H9 (cell line): Measurements from ENCODE around the gene ZNF451. TPM values are rescaled to one million over a fixed set of nuclear protein-coding genes. Genes with fewer than 3 reads are reported as not detected.

Experiments used
- DNase-seq: peaks from one replicate; pipeline ENCODE4 v3.0.0-alpha.2; 2017
- H2AFZ ChIP-seq: one replicate; pipeline ENCODE4 v1.6.1; 2013; ENCODE audit warnings: mild to moderate bottlenecking, low read length, control low read depth, moderate library complexity
- H2AK5ac ChIP-seq: 2 replicates; pipeline ENCODE4 v1.6.1; 2013; ENCODE audit warnings: low read length, control low read depth, mixed read lengths; ENCODE audit not compliant: insufficient read length
- H2BK120ac ChIP-seq: one replicate; pipeline ENCODE4 v1.6.1; 2013; ENCODE audit warnings: low read depth, mild to moderate bottlenecking, low read length, control low read depth, inconsistent platforms; ENCODE audit not compliant: poor library complexity, severe bottlenecking
- H2BK12ac ChIP-seq: 2 replicates; pipeline ENCODE4 v1.6.1; 2013; ENCODE audit warnings: low read length, control low read depth, mixed read lengths, low read depth; ENCODE audit not compliant: insufficient read length
- H2BK15ac ChIP-seq: 2 replicates; pipeline ENCODE4 v1.6.1; 2013; ENCODE audit warnings: low read depth, low read length, control low read depth
- H2BK20ac ChIP-seq: one replicate; pipeline ENCODE4 v1.6.1; 2013; ENCODE audit warnings: low read depth, mild to moderate bottlenecking, low read length, control low read depth, inconsistent platforms; ENCODE audit not compliant: poor library complexity, severe bottlenecking
- H2BK5ac ChIP-seq: 2 replicates; pipeline ENCODE4 v1.6.1; 2013; ENCODE audit warnings: low read length, control low read depth, mixed read lengths; ENCODE audit not compliant: insufficient read length
- H3K14ac ChIP-seq: 2 replicates; pipeline ENCODE4 v1.6.1; 2013; ENCODE audit warnings: low read length, control low read depth; ENCODE audit not compliant: insufficient read depth
- H3K18ac ChIP-seq: 2 replicates; pipeline ENCODE4 v1.6.1; 2013; ENCODE audit warnings: low read depth, mild to moderate bottlenecking, mixed read lengths, low read length, control low read depth; ENCODE audit not compliant: insufficient read length
- H3K23ac ChIP-seq: 2 replicates; pipeline ENCODE4 v1.6.1; 2013; ENCODE audit warnings: low read length, control low read depth, mixed read lengths, low read depth; ENCODE audit not compliant: insufficient read length
- H3K23me2 ChIP-seq: 2 replicates; pipeline ENCODE4 v1.6.1; 2013; ENCODE audit warnings: low read depth, mild to moderate bottlenecking, mixed read lengths, low read length, control low read depth; ENCODE audit not compliant: insufficient read length, poor library complexity, severe bottlenecking
- H3K27ac ChIP-seq: 2 replicates; pipeline ENCODE4 v1.5.1; 2013; ENCODE audit warnings: low read length, control low read depth, mixed read lengths, low read depth; ENCODE audit not compliant: insufficient read length
- H3K27me3 ChIP-seq: 2 replicates; pipeline ENCODE4 v1.6.1; 2013; ENCODE audit warnings: low read length, control low read depth, inconsistent platforms; ENCODE audit not compliant: insufficient read depth
- H3K4ac ChIP-seq: 2 replicates; pipeline ENCODE4 v1.6.1; 2013; ENCODE audit warnings: low read depth, mild to moderate bottlenecking, control low read depth, inconsistent platforms, low read length, moderate library complexity
- H3K4me1 ChIP-seq: 2 replicates; pipeline ENCODE4 v1.6.1; 2013; ENCODE audit warnings: low read length, control low read depth, inconsistent platforms; ENCODE audit not compliant: insufficient read depth
- H3K4me2 ChIP-seq: 2 replicates; pipeline ENCODE4 v1.6.1; 2013; ENCODE audit warnings: low read length, control low read depth, mixed read lengths; ENCODE audit not compliant: insufficient read length, insufficient read depth
- H3K56ac ChIP-seq: 2 replicates; pipeline ENCODE4 v1.6.1; 2013; ENCODE audit warnings: low read depth, mild to moderate bottlenecking, mixed read lengths, low read length, control low read depth; ENCODE audit not compliant: insufficient read length
- H3K79me1 ChIP-seq: 2 replicates; pipeline ENCODE4 v1.6.1; 2013; ENCODE audit warnings: low read depth, mild to moderate bottlenecking, moderate library complexity, low read length, control low read depth, inconsistent platforms; ENCODE audit not compliant: insufficient read depth, poor library complexity, severe bottlenecking
- H3K79me2 ChIP-seq: 2 replicates; pipeline ENCODE4 v1.6.1; 2013; ENCODE audit warnings: low read length, control low read depth, inconsistent platforms; ENCODE audit not compliant: insufficient read depth
- H3K9ac ChIP-seq: 2 replicates; pipeline ENCODE4 v1.6.1; 2013; ENCODE audit warnings: low read length, control low read depth, mixed read lengths; ENCODE audit not compliant: insufficient read length; ENCODE audit errors: extremely low read depth
- H3K9me3 ChIP-seq: one replicate; pipeline ENCODE4 v1.6.1; 2013; ENCODE audit warnings: low read depth, low read length, inconsistent platforms; ENCODE audit not compliant: control insufficient read depth
- H3T11ph ChIP-seq: one replicate; pipeline ENCODE4 v1.6.1; 2013; ENCODE audit warnings: mild to moderate bottlenecking, low read length, control low read depth, inconsistent platforms
- H4K20me1 ChIP-seq: one replicate; pipeline ENCODE4 v1.6.1; 2013; ENCODE audit not compliant: control insufficient read depth, insufficient read length, insufficient read depth
- H4K5ac ChIP-seq: 2 replicates; pipeline ENCODE4 v1.6.1; 2013; ENCODE audit warnings: low read depth, mild to moderate bottlenecking, mixed read lengths, low read length, control low read depth; ENCODE audit not compliant: insufficient read length
- H4K8ac ChIP-seq: replicated peaks from 2 replicates; pipeline ENCODE4 v1.6.1; 2013; ENCODE audit warnings: low read length, control low read depth, mixed read lengths, low read depth; ENCODE audit not compliant: insufficient read length
- H4K91ac ChIP-seq: 2 replicates; pipeline ENCODE4 v1.6.1; 2013; ENCODE audit warnings: low read depth, mild to moderate bottlenecking, moderate library complexity, mixed read lengths, low read length, control low read depth; ENCODE audit not compliant: insufficient read length
- H3K27ac Mint-ChIP-seq, 3 experiments: 2 replicates in 2 of 3; 3 replicates in 1 of 3; pipeline ENCODE4 v1.8.0; 2020 to 2021; ENCODE audit warnings: mixed read lengths in 3 of 3, mild to moderate bottlenecking in 1 of 3, moderate library complexity in 1 of 3
- H3K27me3 Mint-ChIP-seq: 2 replicates; pipeline ENCODE4 v1.8.0; 2021; ENCODE audit warnings: low read depth, mild to moderate bottlenecking, moderate library complexity, mixed read lengths
- H3K36me3 Mint-ChIP-seq, 3 experiments: 2 replicates in 2 of 3; 3 replicates in 1 of 3; pipeline ENCODE4 v1.8.0; 2020 to 2021; ENCODE audit warnings: low read depth in 3 of 3, mixed read lengths in 3 of 3; ENCODE audit not compliant: insufficient read depth in 1 of 3
- H3K4me1 Mint-ChIP-seq, 2 experiments: 2 replicates each; pipeline ENCODE4 v1.8.0; 2020; ENCODE audit warnings: mixed read lengths in 2 of 2
- H3K4me3 Mint-ChIP-seq, 2 experiments: 2 replicates in 1 of 2; 3 replicates in 1 of 2; pipeline ENCODE4 v1.8.0; 2020 to 2021; ENCODE audit warnings: mild to moderate bottlenecking in 2 of 2, mixed read lengths in 2 of 2, moderate library complexity in 1 of 2
- H3K9me3 Mint-ChIP-seq, 2 experiments: 2 replicates in 1 of 2; 3 replicates in 1 of 2; pipeline ENCODE4 v1.8.0; 2020; ENCODE audit warnings: mild to moderate bottlenecking in 2 of 2, mixed read lengths in 2 of 2, moderate library complexity in 1 of 2
- CTCF ChIP-seq: fragments of 200-600 bp; sonication (generic); conservative IDR thresholded peaks from 3 replicates; pipeline ENCODE4 v1.8.0; 2021; ENCODE audit warnings: antibody characterized with exemption, mild to moderate bottlenecking
- WGBS: extraction: QIAGEN DNeasy Blood & Tissue Kit; methylation state at CpG from one replicate; pipeline ENCODE4 v1.1.7; 2013; ENCODE audit warnings: missing lambda C conversion rate, low lambda C conversion rate, mixed read lengths; ENCODE audit not compliant: insufficient read length; ENCODE audit errors: extremely low coverage; 5-methylcytosine and 5-hydroxymethylcytosine counted together
- total RNA-seq: library from RNA; stranded (reverse); gene quantifications from 2 replicates; pipeline ENCODE4 v1.2.1, GENCODE V29; 2021

The ZNF451 gene
- total RNA-seq, 1 experiment from 2014 or later: 71.2 TPM

DNA sequence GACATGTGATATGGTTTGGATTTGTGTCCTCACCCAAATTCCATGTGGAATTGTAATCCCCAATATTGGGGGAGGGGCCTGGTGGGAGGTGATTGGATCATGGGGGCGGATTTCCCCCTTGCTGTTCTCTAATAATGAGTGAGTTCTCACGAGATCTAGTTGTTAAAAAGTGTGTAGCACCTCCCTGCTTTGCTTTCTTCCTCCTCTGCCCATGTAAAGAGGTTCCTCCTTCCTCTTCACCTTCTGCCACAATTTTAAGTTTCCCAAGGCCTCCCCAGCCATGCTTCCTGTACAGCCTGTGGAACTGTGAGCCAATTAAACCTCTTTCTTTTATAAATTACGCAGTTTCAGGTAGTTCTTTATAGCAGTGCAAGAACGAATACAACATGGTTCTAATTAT is 2.1 kb upstream of the ZNF451 start:
- peak overlapping the region in 2 of 3 experiments; percentile 12 to 25; a peak in 2 of 7 replicates for H3K27ac Mint-ChIP-seq
- no peaks in the 10 kb centered on the region for H3K79me1 ChIP-seq

More for the DNA sequence above, 2.1 kb upstream of the ZNF451 start:
- Histone ChIP-seq H2BK15ac (no peak overlapping the region), H3T11ph (no peak overlapping the region), H3K79me2 (peaks cover 1% of the 10 kb centered on the region; the same call in 1 of the 2 replicates), H3K27me3 (no peaks in the 10 kb centered on the region), H4K91ac (no peak overlapping the region), H3K4me2 (no peak overlapping the region), H3K56ac (no peak overlapping the region), H4K5ac (no peak overlapping the region), H2AFZ (no peak overlapping the region), H3K14ac (no peak overlapping the region), H3K9ac (no peak overlapping the region), H3K4ac (no peak overlapping the region), H2AK5ac (no peak overlapping the region), H4K8ac (no peak overlapping the region), H3K9me3 (no peaks in the 10 kb centered on the region), H3K23ac (no peak overlapping the region), H4K20me1 (no peaks in the 10 kb centered on the region), H3K27ac (no peak overlapping the region), H2BK120ac (no peak overlapping the region), H2BK20ac (no peak overlapping the region), H2BK5ac (no peak overlapping the region), H3K23me2 (peaks cover 3% of the 10 kb centered on the region), H3K4me1 (no peaks in the 10 kb centered on the region), H2BK12ac (no peak overlapping the region), H3K18ac (no peak overlapping the region)
- TF ChIP-seq CTCF: no peak
- H3K9me3 Mint-ChIP-seq: no peaks in the 10 kb centered on the region
- no peak for DNase-seq
- H3K4me1 Mint-ChIP-seq: peaks cover 27 to 32% of the 10 kb centered on the region in 2 experiments
- H3K36me3 Mint-ChIP-seq: peaks cover 10 to 16% (median 14%) of the 10 kb centered on the region in 3 experiments; a peak in 6 of 7 replicates
- H3K27me3 Mint-ChIP-seq: no peaks in the 10 kb centered on the region
- no CpG with 5 or more reads among the region's 4 CpGs for WGBS
- H3K4me3 Mint-ChIP-seq: no peak overlapping the region
